ENCODE measurements around the gene EXOSC9.

EXOSC9 gene

DNA sequence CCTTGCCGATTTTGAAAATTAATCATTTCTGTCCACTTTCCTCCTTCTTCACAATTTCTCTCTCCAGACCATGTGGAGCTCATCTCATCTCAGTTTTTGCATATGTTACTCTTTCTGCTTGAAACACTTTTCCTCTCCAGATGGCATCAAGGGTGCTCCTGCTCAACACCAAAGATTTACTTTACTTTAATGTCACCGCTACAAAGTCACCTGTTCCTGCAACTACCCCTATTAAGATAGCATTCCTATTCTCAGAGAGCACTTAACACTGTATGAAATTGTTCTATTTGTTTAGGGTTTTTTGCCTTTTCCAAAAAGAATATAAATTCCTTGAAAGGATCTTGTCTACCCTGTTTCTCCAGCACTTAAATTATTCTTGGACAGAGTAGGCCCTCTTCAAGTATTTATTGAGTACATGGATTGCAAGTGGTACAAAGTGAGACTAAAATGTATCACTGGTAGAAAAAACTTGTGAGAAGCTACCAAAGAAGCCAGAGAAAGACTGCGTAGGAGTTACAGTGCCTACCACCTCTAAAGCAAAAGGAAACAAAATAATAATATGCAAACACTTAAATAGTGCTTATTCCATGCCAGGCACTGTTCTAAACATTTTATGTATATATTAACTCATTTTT is 1.1 kb upstream of the EXOSC9 start:
- Histone ChIP-seq H3K27me3 (ENCODE audit: control insufficient read depth in 1 of 2, insufficient read depth in 2 of 2, low read length in 2 of 2) (no peaks in the 10 kb centered on the region), H3K4me1 (ENCODE audit: control insufficient read depth in 1 of 2, insufficient read depth in 2 of 2, low read length in 2 of 2) (peaks cover 19 to 24% of the 10 kb centered on the region in 2 donors), H3K9me3 (ENCODE audit: control insufficient read depth in 1 of 2, low read length in 2 of 2) (no peaks in the 10 kb centered on the region), H3K27ac (ENCODE audit: low read depth, low read length) (no peak overlapping the region), H3K36me3 (ENCODE audit: control insufficient read depth in 1 of 2, insufficient read depth in 2 of 2, low read length in 2 of 2) (peaks cover 3 to 18% of the 10 kb centered on the region in 2 donors), H3K9ac (ENCODE audit: low read depth in 1 of 2, low read length in 2 of 2) (peak overlapping the region in 1 of 2 donors; percentile 79), H3K4me3 (ENCODE audit: low read depth in 1 of 2, low read length in 2 of 2) (peak overlapping the region; percentile 12 to 86)

DNA sequence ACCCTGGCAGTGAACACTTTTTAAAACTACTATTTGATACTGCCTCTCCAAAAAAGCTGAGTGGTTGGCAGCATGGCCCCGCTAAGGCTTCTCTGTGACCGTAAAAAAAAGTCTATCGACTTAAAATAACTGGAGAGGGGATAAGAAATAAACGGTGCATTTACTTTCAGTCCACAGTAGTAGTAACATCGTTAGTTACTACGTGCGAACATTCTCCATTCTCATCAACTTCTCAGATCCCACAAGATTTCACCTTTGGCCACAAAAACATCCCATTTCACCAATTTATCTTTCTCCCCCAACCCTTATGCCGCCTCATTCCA is 524 bp upstream of the EXOSC9 start:
- peak overlapping the region; percentile 79 to 96 for H3K9ac ChIP-seq (ENCODE audit: low read depth in 1 of 2, low read length in 2 of 2)
- peaks cover 3 to 22% of the 10 kb centered on the region in 2 donors for H3K36me3 ChIP-seq (ENCODE audit: control insufficient read depth in 1 of 2, insufficient read depth in 2 of 2, low read length in 2 of 2)
- no peaks in the 10 kb centered on the region for H3K27me3 ChIP-seq (ENCODE audit: control insufficient read depth in 1 of 2, insufficient read depth in 2 of 2, low read length in 2 of 2)
- H3K4me1 ChIP-seq (ENCODE audit: control insufficient read depth in 1 of 2, insufficient read depth in 2 of 2, low read length in 2 of 2): peaks cover 19 to 24% of the 10 kb centered on the region in 2 donors
- H3K4me3 ChIP-seq (ENCODE audit: low read depth in 1 of 2, low read length in 2 of 2): peak overlapping the region; percentile 86 to 99
- H3K27ac ChIP-seq (ENCODE audit: low read depth, low read length): peak overlapping the region; percentile 77
- H3K9me3 ChIP-seq (ENCODE audit: control insufficient read depth in 1 of 2, low read length in 2 of 2): no peaks in the 10 kb centered on the region

DNA sequence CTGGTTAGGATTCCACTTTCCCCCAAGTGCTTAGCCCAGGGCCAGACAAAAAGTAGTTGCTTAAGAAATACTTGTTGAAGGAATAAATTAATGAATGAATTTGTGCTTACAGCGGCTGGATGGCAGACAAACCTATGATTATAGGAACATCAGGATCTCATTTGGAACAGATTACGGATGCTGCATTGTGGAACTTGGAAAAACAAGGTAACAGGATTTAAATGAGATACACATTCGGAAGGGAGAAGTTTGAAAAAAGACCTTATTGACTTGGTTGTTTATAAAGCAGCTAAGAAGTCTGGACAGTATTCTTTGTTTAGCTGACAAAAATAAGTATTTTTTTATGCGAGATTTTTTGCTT is 572 bp downstream of the EXOSC9 start:
- Histone ChIP-seq H3K27ac (ENCODE audit: low read depth, low read length) (no peak overlapping the region), H3K36me3 (ENCODE audit: control insufficient read depth in 1 of 2, insufficient read depth in 2 of 2, low read length in 2 of 2) (peaks cover 7 to 33% of the 10 kb centered on the region in 2 donors), H3K9ac (ENCODE audit: low read depth in 1 of 2, low read length in 2 of 2) (peak overlapping the region; percentile 79 to 96), H3K9me3 (ENCODE audit: control insufficient read depth in 1 of 2, low read length in 2 of 2) (no peaks in the 10 kb centered on the region), H3K4me3 (ENCODE audit: low read depth in 1 of 2, low read length in 2 of 2) (peak overlapping the region; percentile 86 to 99), H3K27me3 (ENCODE audit: control insufficient read depth in 1 of 2, insufficient read depth in 2 of 2, low read length in 2 of 2) (no peaks in the 10 kb centered on the region), H3K4me1 (ENCODE audit: control insufficient read depth in 1 of 2, insufficient read depth in 2 of 2, low read length in 2 of 2) (peaks cover 19 to 24% of the 10 kb centered on the region in 2 donors)

DNA sequence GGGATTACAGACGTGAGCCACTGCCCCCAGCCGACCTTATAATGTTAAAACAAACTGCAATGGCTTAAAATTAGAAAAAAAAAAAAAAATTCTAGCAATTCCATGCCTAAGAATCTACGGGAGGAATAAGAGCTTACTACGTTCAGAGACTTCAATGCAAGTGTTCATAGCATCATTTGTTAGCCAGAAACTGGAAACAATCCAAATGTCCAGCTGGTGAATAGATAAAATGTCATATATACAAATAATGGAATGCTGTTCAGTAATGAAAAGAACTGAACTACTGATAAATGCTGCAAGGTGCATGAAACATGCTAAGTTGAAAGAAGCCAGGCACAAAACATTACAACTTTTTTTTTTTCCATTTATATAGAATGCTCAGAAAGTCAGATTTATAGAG is 5.3 kb downstream of the EXOSC9 start:
- no peak overlapping the region for H3K9ac ChIP-seq (ENCODE audit: low read depth in 1 of 2, low read length in 2 of 2)
- peaks cover 19 to 65% of the 10 kb centered on the region in 2 donors for H3K36me3 ChIP-seq (ENCODE audit: control insufficient read depth in 1 of 2, insufficient read depth in 2 of 2, low read length in 2 of 2)
- no peak overlapping the region for H3K27ac ChIP-seq (ENCODE audit: low read depth, low read length)
- no peaks in the 10 kb centered on the region for H3K27me3 ChIP-seq (ENCODE audit: control insufficient read depth in 1 of 2, insufficient read depth in 2 of 2, low read length in 2 of 2)
- peaks cover 7 to 9% of the 10 kb centered on the region in 2 donors for H3K4me1 ChIP-seq (ENCODE audit: control insufficient read depth in 1 of 2, insufficient read depth in 2 of 2, low read length in 2 of 2)
- no peak overlapping the region for H3K4me3 ChIP-seq (ENCODE audit: low read depth in 1 of 2, low read length in 2 of 2)
- H3K9me3 ChIP-seq (ENCODE audit: control insufficient read depth in 1 of 2, low read length in 2 of 2): no peaks in the 10 kb centered on the region

- Histone ChIP-seq H3K27ac (ENCODE audit: low read depth, low read length) (no peak overlapping the region), H3K4me1 (ENCODE audit: control insufficient read depth in 1 of 2, insufficient read depth in 2 of 2, low read length in 2 of 2) (no peaks in the 10 kb centered on the region), H3K4me3 (ENCODE audit: low read depth in 1 of 2, low read length in 2 of 2) (no peak overlapping the region), H3K36me3 (ENCODE audit: control insufficient read depth in 1 of 2, insufficient read depth in 2 of 2, low read length in 2 of 2) (peaks cover 26 to 75% of the 10 kb centered on the region in 2 donors), H3K27me3 (ENCODE audit: control insufficient read depth in 1 of 2, insufficient read depth in 2 of 2, low read length in 2 of 2) (no peaks in the 10 kb centered on the region), H3K9me3 (ENCODE audit: control insufficient read depth in 1 of 2, low read length in 2 of 2) (no peaks in the 10 kb centered on the region), H3K9ac (ENCODE audit: low read depth in 1 of 2, low read length in 2 of 2) (no peak overlapping the region)
These were observed 10.0 kb downstream of the EXOSC9 start for GRCh38 chr4:121811122-121811521.

GRCh38 chr4:121814756-121815155 is 13.6 kb downstream of the EXOSC9 start:
- Histone ChIP-seq H3K9ac (ENCODE audit: low read depth in 1 of 2, low read length in 2 of 2) (no peak overlapping the region), H3K9me3 (ENCODE audit: control insufficient read depth in 1 of 2, low read length in 2 of 2) (no peaks in the 10 kb centered on the region), H3K27ac (ENCODE audit: low read depth, low read length) (no peak overlapping the region), H3K4me3 (ENCODE audit: low read depth in 1 of 2, low read length in 2 of 2) (no peak overlapping the region), H3K36me3 (ENCODE audit: control insufficient read depth in 1 of 2, insufficient read depth in 2 of 2, low read length in 2 of 2) (peaks cover 14 to 65% of the 10 kb centered on the region in 2 donors), H3K27me3 (ENCODE audit: control insufficient read depth in 1 of 2, insufficient read depth in 2 of 2, low read length in 2 of 2) (no peaks in the 10 kb centered on the region), H3K4me1 (ENCODE audit: control insufficient read depth in 1 of 2, insufficient read depth in 2 of 2, low read length in 2 of 2) (no peaks in the 10 kb centered on the region)

DNA sequence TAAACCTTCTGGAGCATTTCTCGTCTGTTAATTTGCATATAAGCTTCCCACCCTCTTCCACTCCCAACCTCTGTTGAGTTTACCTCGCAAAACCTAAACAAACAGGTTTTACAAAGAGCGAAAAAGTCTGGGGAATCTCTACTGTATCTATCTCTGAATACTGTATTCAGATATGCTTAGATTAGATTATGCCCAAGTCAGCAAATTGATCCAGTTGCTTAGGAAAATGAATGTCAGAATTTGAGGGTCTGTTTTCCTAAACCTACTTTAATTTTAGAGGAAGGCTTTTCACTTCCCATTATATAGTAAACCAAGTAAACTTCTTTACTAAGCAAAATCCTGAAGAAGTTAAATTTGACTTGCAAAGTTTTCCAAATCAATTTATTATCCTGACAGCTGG is 15.9 kb downstream of the EXOSC9 start:
- no peaks in the 10 kb centered on the region for H3K27me3 ChIP-seq (ENCODE audit: control insufficient read depth in 1 of 2, insufficient read depth in 2 of 2, low read length in 2 of 2)
- no peak overlapping the region for H3K4me3 ChIP-seq (ENCODE audit: low read depth in 1 of 2, low read length in 2 of 2)
- H3K9me3 ChIP-seq (ENCODE audit: control insufficient read depth in 1 of 2, low read length in 2 of 2): no peaks in the 10 kb centered on the region
- H3K4me1 ChIP-seq (ENCODE audit: control insufficient read depth in 1 of 2, insufficient read depth in 2 of 2, low read length in 2 of 2): peaks cover 0 to 5% of the 10 kb centered on the region in 2 donors
- H3K27ac ChIP-seq (ENCODE audit: low read depth, low read length): no peak overlapping the region
- peaks cover 7 to 55% of the 10 kb centered on the region in 2 donors for H3K36me3 ChIP-seq (ENCODE audit: control insufficient read depth in 1 of 2, insufficient read depth in 2 of 2, low read length in 2 of 2)
- H3K9ac ChIP-seq (ENCODE audit: low read depth in 1 of 2, low read length in 2 of 2): no peak overlapping the region

GRCh38 chr4:121817701-121818100 is 16.6 kb downstream of the EXOSC9 start:
- H3K27me3 ChIP-seq (ENCODE audit: control insufficient read depth in 1 of 2, insufficient read depth in 2 of 2, low read length in 2 of 2): no peaks in the 10 kb centered on the region
- H3K27ac ChIP-seq (ENCODE audit: low read depth, low read length): no peak overlapping the region
- H3K9me3 ChIP-seq (ENCODE audit: control insufficient read depth in 1 of 2, low read length in 2 of 2): no peaks in the 10 kb centered on the region
- H3K9ac ChIP-seq (ENCODE audit: low read depth in 1 of 2, low read length in 2 of 2): no peak overlapping the region
- peaks cover 1 to 6% of the 10 kb centered on the region in 2 donors for H3K4me1 ChIP-seq (ENCODE audit: control insufficient read depth in 1 of 2, insufficient read depth in 2 of 2, low read length in 2 of 2)
- H3K36me3 ChIP-seq (ENCODE audit: control insufficient read depth in 1 of 2, insufficient read depth in 2 of 2, low read length in 2 of 2): peaks cover 7 to 50% of the 10 kb centered on the region in 2 donors
- no peak overlapping the region for H3K4me3 ChIP-seq (ENCODE audit: low read depth in 1 of 2, low read length in 2 of 2)

- H3K4me3 ChIP-seq (ENCODE audit: low read depth in 1 of 2, low read length in 2 of 2): no peak overlapping the region
- no peaks in the 10 kb centered on the region for H3K27me3 ChIP-seq (ENCODE audit: control insufficient read depth in 1 of 2, insufficient read depth in 2 of 2, low read length in 2 of 2)
- H3K9me3 ChIP-seq (ENCODE audit: control insufficient read depth in 1 of 2, low read length in 2 of 2): no peaks in the 10 kb centered on the region
- peaks cover 3 to 6% of the 10 kb centered on the region in 2 donors for H3K4me1 ChIP-seq (ENCODE audit: control insufficient read depth in 1 of 2, insufficient read depth in 2 of 2, low read length in 2 of 2)
- H3K27ac ChIP-seq (ENCODE audit: low read depth, low read length): no peak overlapping the region
- H3K9ac ChIP-seq (ENCODE audit: low read depth in 1 of 2, low read length in 2 of 2): no peak overlapping the region
- H3K36me3 ChIP-seq (ENCODE audit: control insufficient read depth in 1 of 2, insufficient read depth in 2 of 2, low read length in 2 of 2): peaks cover 7 to 46% of the 10 kb centered on the region in 2 donors
These were observed 17.1 kb downstream of the EXOSC9 start for GRCh38 chr4:121818215-121818614.

- peaks cover 7 to 38% of the 10 kb centered on the region in 2 donors for H3K36me3 ChIP-seq (ENCODE audit: control insufficient read depth in 1 of 2, insufficient read depth in 2 of 2, low read length in 2 of 2)
- H3K4me1 ChIP-seq (ENCODE audit: control insufficient read depth in 1 of 2, insufficient read depth in 2 of 2, low read length in 2 of 2): peaks cover 3 to 8% of the 10 kb centered on the region in 2 donors
- no peak overlapping the region for H3K27ac ChIP-seq (ENCODE audit: low read depth, low read length)
- H3K9ac ChIP-seq (ENCODE audit: low read depth in 1 of 2, low read length in 2 of 2): no peak overlapping the region
- no peaks in the 10 kb centered on the region for H3K27me3 ChIP-seq (ENCODE audit: control insufficient read depth in 1 of 2, insufficient read depth in 2 of 2, low read length in 2 of 2)
- H3K9me3 ChIP-seq (ENCODE audit: control insufficient read depth in 1 of 2, low read length in 2 of 2): no peaks in the 10 kb centered on the region
- H3K4me3 ChIP-seq (ENCODE audit: low read depth in 1 of 2, low read length in 2 of 2): no peak overlapping the region
These were observed 18.3 kb downstream of the EXOSC9 start for GRCh38 chr4:121819216-121819965.
